HCT116 (cell line): ENCODE measurements around the gene SUFU.

Experiments
- FOSL1 ChIP-seq: IDR thresholded peaks from 2 replicates; pipeline ENCODE4 v1.6.1; 2012; ENCODE audit warnings: low read depth
- JUND ChIP-seq: IDR thresholded peaks from 2 replicates; pipeline ENCODE4 v1.6.1; 2012
- POLR2A ChIP-seq: IDR thresholded peaks from 2 replicates; pipeline ENCODE4 v1.7.0; 2011; ENCODE audit warnings: borderline replicate concordance; ENCODE audit not compliant: insufficient read depth, insufficient read length; ENCODE audit errors: extremely low read depth
- POLR2AphosphoS5 ChIP-seq: IDR thresholded peaks from 2 replicates; pipeline ENCODE4 v1.6.1; 2011; ENCODE audit warnings: mild to moderate bottlenecking, low read depth, low read length, moderate library complexity
- SIN3A ChIP-seq: IDR thresholded peaks from 2 replicates; pipeline ENCODE4 v1.6.1; 2012; ENCODE audit warnings: low read depth
- SP1 ChIP-seq: IDR thresholded peaks from 2 replicates; pipeline ENCODE4 v1.6.1; 2012; ENCODE audit warnings: low read depth
- SRF ChIP-seq: IDR thresholded peaks from 2 replicates; pipeline ENCODE4 v1.6.1; 2012; ENCODE audit warnings: low read depth
- ZNF274 ChIP-seq: fragments of 200-500 bp; sonication (Bioruptor generic); IDR thresholded peaks from 2 replicates; pipeline ENCODE4 v1.6.1; 2014; ENCODE audit warnings: mild to moderate bottlenecking, low read depth, low read length, inconsistent platforms
- TF ChIP-seq, protein P1 (sequence below), 3 experiments: fragments of 200-600 bp in 1 of 3; sonication (generic) in 1 of 3; IDR thresholded peaks in 2 of 3; conservative IDR thresholded peaks in 1 of 3; 2 replicates each; pipeline ENCODE4 v1.5.1; 2012 to 2017; ENCODE audit warnings: low read depth in 2 of 3, low read length in 2 of 3, antibody characterized with exemption in 1 of 3, borderline replicate concordance in 1 of 3, control low read depth in 1 of 3, mild to moderate bottlenecking in 1 of 3, mixed read lengths in 1 of 3, mixed run types in 1 of 3, moderate library complexity in 1 of 3; ENCODE audit not compliant: insufficient read depth in 1 of 3
- TF ChIP-seq, protein P2 (sequence below): IDR thresholded peaks from 2 replicates; pipeline ENCODE4 v1.6.1; 2012
- TF ChIP-seq, protein P3 (sequence below): IDR thresholded peaks from 2 replicates; pipeline ENCODE4 v1.6.1; 2011; ENCODE audit warnings: mild to moderate bottlenecking, low read length, moderate library complexity; ENCODE audit not compliant: insufficient replicate concordance; ENCODE audit errors: extremely low read depth
- TF ChIP-seq, protein P4 (sequence below): IDR thresholded peaks from 2 replicates; pipeline ENCODE4 v1.6.1; 2012; ENCODE audit warnings: low read depth

DNA sequence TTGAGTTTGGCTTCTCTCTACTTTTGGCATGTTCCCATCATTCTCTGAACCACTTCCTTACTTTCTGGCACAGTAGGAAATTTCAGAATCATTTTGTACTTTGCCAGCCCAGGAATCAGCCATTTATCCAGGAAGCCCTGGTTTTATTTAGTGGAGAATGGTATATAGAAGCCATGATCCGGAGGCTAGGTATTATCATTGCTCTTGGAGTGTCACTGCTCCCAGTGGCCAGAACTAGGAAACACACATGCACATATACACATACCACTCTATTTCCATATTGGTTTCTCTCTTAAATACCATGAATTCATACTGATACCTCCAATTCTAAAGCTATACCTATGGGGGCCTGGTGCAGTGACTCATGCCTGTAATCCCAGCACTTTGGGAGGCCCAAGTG lies 36.3 kb downstream of the SUFU start:
- TF ChIP-seq, protein P1, sequence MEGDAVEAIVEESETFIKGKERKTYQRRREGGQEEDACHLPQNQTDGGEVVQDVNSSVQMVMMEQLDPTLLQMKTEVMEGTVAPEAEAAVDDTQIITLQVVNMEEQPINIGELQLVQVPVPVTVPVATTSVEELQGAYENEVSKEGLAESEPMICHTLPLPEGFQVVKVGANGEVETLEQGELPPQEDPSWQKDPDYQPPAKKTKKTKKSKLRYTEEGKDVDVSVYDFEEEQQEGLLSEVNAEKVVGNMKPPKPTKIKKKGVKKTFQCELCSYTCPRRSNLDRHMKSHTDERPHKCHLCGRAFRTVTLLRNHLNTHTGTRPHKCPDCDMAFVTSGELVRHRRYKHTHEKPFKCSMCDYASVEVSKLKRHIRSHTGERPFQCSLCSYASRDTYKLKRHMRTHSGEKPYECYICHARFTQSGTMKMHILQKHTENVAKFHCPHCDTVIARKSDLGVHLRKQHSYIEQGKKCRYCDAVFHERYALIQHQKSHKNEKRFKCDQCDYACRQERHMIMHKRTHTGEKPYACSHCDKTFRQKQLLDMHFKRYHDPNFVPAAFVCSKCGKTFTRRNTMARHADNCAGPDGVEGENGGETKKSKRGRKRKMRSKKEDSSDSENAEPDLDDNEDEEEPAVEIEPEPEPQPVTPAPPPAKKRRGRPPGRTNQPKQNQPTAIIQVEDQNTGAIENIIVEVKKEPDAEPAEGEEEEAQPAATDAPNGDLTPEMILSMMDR (IDR thresholded peaks at IDR 0.05 in 2 of 3, conservative IDR thresholded peaks at IDR 0.05 in 1 of 3; ENCODE audit: borderline replicate concordance in 1 of 3, insufficient read depth in 1 of 3, low read depth in 2 of 3, low read length in 2 of 3) = peak; percentile 21 to 80 (median 75); a peak in 5 of 6 replicates
- TF ChIP-seq SP1 = no peak
- TF ChIP-seq, protein P2, sequence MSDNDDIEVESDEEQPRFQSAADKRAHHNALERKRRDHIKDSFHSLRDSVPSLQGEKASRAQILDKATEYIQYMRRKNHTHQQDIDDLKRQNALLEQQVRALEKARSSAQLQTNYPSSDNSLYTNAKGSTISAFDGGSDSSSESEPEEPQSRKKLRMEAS = no peak
- no peak for TF ChIP-seq POLR2AphosphoS5
- TF ChIP-seq, protein P3, sequence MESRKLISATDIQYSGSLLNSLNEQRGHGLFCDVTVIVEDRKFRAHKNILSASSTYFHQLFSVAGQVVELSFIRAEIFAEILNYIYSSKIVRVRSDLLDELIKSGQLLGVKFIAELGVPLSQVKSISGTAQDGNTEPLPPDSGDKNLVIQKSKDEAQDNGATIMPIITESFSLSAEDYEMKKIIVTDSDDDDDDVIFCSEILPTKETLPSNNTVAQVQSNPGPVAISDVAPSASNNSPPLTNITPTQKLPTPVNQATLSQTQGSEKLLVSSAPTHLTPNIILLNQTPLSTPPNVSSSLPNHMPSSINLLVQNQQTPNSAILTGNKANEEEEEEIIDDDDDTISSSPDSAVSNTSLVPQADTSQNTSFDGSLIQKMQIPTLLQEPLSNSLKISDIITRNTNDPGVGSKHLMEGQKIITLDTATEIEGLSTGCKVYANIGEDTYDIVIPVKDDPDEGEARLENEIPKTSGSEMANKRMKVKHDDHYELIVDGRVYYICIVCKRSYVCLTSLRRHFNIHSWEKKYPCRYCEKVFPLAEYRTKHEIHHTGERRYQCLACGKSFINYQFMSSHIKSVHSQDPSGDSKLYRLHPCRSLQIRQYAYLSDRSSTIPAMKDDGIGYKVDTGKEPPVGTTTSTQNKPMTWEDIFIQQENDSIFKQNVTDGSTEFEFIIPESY = no peak
- TF ChIP-seq POLR2A = no peak
- no peak for TF ChIP-seq FOSL1
- TF ChIP-seq, protein P4, sequence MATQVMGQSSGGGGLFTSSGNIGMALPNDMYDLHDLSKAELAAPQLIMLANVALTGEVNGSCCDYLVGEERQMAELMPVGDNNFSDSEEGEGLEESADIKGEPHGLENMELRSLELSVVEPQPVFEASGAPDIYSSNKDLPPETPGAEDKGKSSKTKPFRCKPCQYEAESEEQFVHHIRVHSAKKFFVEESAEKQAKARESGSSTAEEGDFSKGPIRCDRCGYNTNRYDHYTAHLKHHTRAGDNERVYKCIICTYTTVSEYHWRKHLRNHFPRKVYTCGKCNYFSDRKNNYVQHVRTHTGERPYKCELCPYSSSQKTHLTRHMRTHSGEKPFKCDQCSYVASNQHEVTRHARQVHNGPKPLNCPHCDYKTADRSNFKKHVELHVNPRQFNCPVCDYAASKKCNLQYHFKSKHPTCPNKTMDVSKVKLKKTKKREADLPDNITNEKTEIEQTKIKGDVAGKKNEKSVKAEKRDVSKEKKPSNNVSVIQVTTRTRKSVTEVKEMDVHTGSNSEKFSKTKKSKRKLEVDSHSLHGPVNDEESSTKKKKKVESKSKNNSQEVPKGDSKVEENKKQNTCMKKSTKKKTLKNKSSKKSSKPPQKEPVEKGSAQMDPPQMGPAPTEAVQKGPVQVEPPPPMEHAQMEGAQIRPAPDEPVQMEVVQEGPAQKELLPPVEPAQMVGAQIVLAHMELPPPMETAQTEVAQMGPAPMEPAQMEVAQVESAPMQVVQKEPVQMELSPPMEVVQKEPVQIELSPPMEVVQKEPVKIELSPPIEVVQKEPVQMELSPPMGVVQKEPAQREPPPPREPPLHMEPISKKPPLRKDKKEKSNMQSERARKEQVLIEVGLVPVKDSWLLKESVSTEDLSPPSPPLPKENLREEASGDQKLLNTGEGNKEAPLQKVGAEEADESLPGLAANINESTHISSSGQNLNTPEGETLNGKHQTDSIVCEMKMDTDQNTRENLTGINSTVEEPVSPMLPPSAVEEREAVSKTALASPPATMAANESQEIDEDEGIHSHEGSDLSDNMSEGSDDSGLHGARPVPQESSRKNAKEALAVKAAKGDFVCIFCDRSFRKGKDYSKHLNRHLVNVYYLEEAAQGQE = no peak
- TF ChIP-seq SRF = no peak
- no peak for TF ChIP-seq JUND
- no peak for TF ChIP-seq ZNF274
- no peak for TF ChIP-seq SIN3A
